ENCODE measurements around the gene E2F8. TPM values are rescaled to one million over a fixed set of nuclear protein-coding genes. Genes with fewer than 3 reads are reported as not detected.

The E2F8 gene
- polyA plus RNA-seq, 1 of the 3 experiments (the other 2 are of a cell fraction), result 2.7 TPM

- no peaks in the 10 kb centered on the region for H4K20me1 ChIP-seq (ENCODE audit: insufficient read depth)
- no peak overlapping the region for H3K9ac ChIP-seq
- no peak overlapping the region for H3K4me3 ChIP-seq (ENCODE audit: low read depth in 2 of 2, low read length in 1 of 2)
- no peaks in the 10 kb centered on the region for H3F3A ChIP-seq (replicated peaks; ENCODE audit: insufficient read depth)
- 73% methylated on average over 2 of the region's 2 CpGs for WGBS (ENCODE audit: low lambda C conversion rate)
- H3K9me2 ChIP-seq, result no peaks in the 10 kb centered on the region
- DNase-seq, result no peak
- peaks cover 9% of the 10 kb centered on the region for H3K27me3 ChIP-seq (ENCODE audit: insufficient read depth)
- ChIA-PET POLR2A (no interaction called here), CTCF (interaction anchor here (1.0 to 1.4 kb wide), 2 partner anchors 16 to 20 kb away, joined by 3 read pairs; no protein-coding TSS in a partner anchor)
- H3K4me1 ChIP-seq (ENCODE audit: control insufficient read depth in 1 of 2, insufficient read depth in 2 of 2, low read depth in 1 of 2, low read length in 1 of 2), result no peaks in the 10 kb centered on the region
- no peaks in the 10 kb centered on the region for H3K36me3 ChIP-seq (replicated peaks in 1 of 2; ENCODE audit: control insufficient read depth in 1 of 2, insufficient read depth in 2 of 2, low read length in 1 of 2)
- TF ChIP-seq GABPA (IDR thresholded peaks at IDR 0.05; ENCODE audit: low read depth), result no peak
- TF ChIP-seq RAD21 (IDR thresholded peaks at IDR 0.05; ENCODE audit: low read length), result no peak
- TF ChIP-seq FOXJ3 (CRISPR knock-in tag; IDR thresholded peaks at IDR 0.05), result no peak
- no peak for TF ChIP-seq RFX5 (IDR thresholded peaks at IDR 0.05; ENCODE audit: low read length)
- no peak for TF ChIP-seq FOXM1 (IDR thresholded peaks at IDR 0.05; ENCODE audit: low read depth)
- TF ChIP-seq TEAD4 (IDR thresholded peaks at IDR 0.05; ENCODE audit: borderline replicate concordance, insufficient read depth), result no peak
- no peak for TF ChIP-seq RXRA (IDR thresholded peaks at IDR 0.05; ENCODE audit: borderline replicate concordance, low read depth)
- no peak for TF ChIP-seq CHD2 (IDR thresholded peaks at IDR 0.05; ENCODE audit: low read length, partially characterized antibody)
- TF ChIP-seq MXI1 (IDR thresholded peaks at IDR 0.05; ENCODE audit: low read depth, low read length), result no peak
- no peak for TF ChIP-seq FOSL2 (IDR thresholded peaks at IDR 0.05; ENCODE audit: borderline replicate concordance, low read depth)
- no peak for TF ChIP-seq JUND (IDR thresholded peaks at IDR 0.05)
- no peak for TF ChIP-seq ELF1 (IDR thresholded peaks at IDR 0.05)
- TF ChIP-seq MEF2A (IDR thresholded peaks at IDR 0.05; ENCODE audit: borderline replicate concordance, low read depth), result no peak
- TF ChIP-seq PBX3 (IDR thresholded peaks at IDR 0.05), result no peak
- no peak for TF ChIP-seq CTCF (IDR thresholded peaks at IDR 0.05)
- H2AFZ ChIP-seq (ENCODE audit: low read depth), result no peak overlapping the region
- no peaks in the 10 kb centered on the region for H3K79me2 ChIP-seq (ENCODE audit: insufficient read depth)
- no peak overlapping the region for H3K4me2 ChIP-seq
- no peaks in the 10 kb centered on the region for H3K9me3 ChIP-seq
- no peak overlapping the region for H3K27ac ChIP-seq (ENCODE audit: low read depth in 2 of 2, low read length in 1 of 2)
Measured at GRCh38 chr11:19290356-19290755, 49.6 kb upstream of the E2F8 start.

GRCh38 chr11:19288256-19288655 lies 47.5 kb upstream of the E2F8 start:
- WGBS (ENCODE audit: low lambda C conversion rate), result 43% methylated on average over 3 of the region's 3 CpGs
- Histone ChIP-seq H2AFZ (ENCODE audit: low read depth) (no peak overlapping the region), H3K4me3 (ENCODE audit: low read depth in 2 of 2, low read length in 1 of 2) (no peak overlapping the region), H3K9me2 (no peaks in the 10 kb centered on the region), H3K27ac (ENCODE audit: low read depth in 2 of 2, low read length in 1 of 2) (no peak overlapping the region), H3K4me2 (no peak overlapping the region), H3K36me3 (replicated peaks in 1 of 2; ENCODE audit: control insufficient read depth in 1 of 2, insufficient read depth in 2 of 2, low read length in 1 of 2) (no peaks in the 10 kb centered on the region), H3K9me3 (no peaks in the 10 kb centered on the region), H3K9ac (no peak overlapping the region), H3F3A (replicated peaks; ENCODE audit: insufficient read depth) (no peaks in the 10 kb centered on the region), H3K27me3 (ENCODE audit: insufficient read depth) (peaks cover 9% of the 10 kb centered on the region), H3K79me2 (ENCODE audit: insufficient read depth) (no peaks in the 10 kb centered on the region), H3K4me1 (ENCODE audit: control insufficient read depth in 1 of 2, insufficient read depth in 2 of 2, low read depth in 1 of 2, low read length in 1 of 2) (no peaks in the 10 kb centered on the region), H4K20me1 (ENCODE audit: insufficient read depth) (no peaks in the 10 kb centered on the region)
- no peak for DNase-seq
- CTCF ChIA-PET, result interaction anchor here (0.6 to 3.6 kb wide), 5 partner anchors 29 to 275 kb away, joined by 3 to 18 read pairs (median 4); no protein-coding TSS in a partner anchor
- POLR2A ChIA-PET, result no interaction called here
- no peak for TF ChIP-seq NFIC (IDR thresholded peaks at IDR 0.05; ENCODE audit: borderline replicate concordance)
- no peak for TF ChIP-seq JUND (IDR thresholded peaks at IDR 0.05)
- no peak for TF ChIP-seq TCF12 (IDR thresholded peaks at IDR 0.05)
- TF ChIP-seq REST (IDR thresholded peaks at IDR 0.05; ENCODE audit: low read depth, low read length), result no peak
- no peak for TF ChIP-seq CHD2 (IDR thresholded peaks at IDR 0.05; ENCODE audit: low read length, partially characterized antibody)
- TF ChIP-seq TAF1 (IDR thresholded peaks at IDR 0.05; ENCODE audit: borderline replicate concordance, low read depth, low read length), result no peak
- TF ChIP-seq TEAD4 (IDR thresholded peaks at IDR 0.05; ENCODE audit: borderline replicate concordance, insufficient read depth), result no peak
- no peak for TF ChIP-seq IRF3 (IDR thresholded peaks at IDR 0.05; ENCODE audit: low read depth, low read length)
- TF ChIP-seq USF1 (IDR thresholded peaks at IDR 0.05; ENCODE audit: borderline replicate concordance, low read depth), result no peak
